ENCODE data around the gene TMEM11.
A peak's percentile ranks its signal among the peaks of the same experiment; 100 is the strongest.

TMEM11 gene

GRCh38 chr17:21177854-21178600, 35.9 kb downstream of the TMEM11 start:
- DNase-seq = no peak

- no peak for DNase-seq
These were observed 36.6 kb downstream of the TMEM11 start for GRCh38 chr17:21177401-21177800.

GRCh38 chr17:21176773-21177395, 37.1 kb downstream of the TMEM11 start:
- no peak for DNase-seq

DNA sequence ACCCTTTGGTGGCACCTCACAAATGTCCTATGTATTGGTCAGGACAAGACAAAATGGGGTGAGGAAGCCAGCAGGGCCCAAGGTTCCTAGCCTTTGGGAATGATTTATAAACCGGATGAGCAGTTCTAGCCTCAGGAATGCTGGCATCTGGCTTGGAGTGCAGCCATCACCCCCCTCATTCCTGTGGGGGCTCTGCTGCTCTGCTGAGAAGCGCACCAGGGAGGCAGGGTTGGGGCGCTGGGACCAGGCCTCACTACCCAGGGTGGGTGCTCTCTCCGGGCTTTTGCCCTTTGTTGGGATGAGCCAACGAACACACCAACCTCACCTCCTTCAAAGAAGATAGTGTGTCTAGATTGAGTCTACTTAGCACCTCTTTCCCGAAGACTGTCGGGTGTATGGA, 39.2 kb downstream of the TMEM11 start:
- DNase-seq = peak; percentile 81

- DNase-seq = no peak
These were observed 39.8 kb downstream of the TMEM11 start for GRCh38 chr17:21174186-21174585.

- no peak for DNase-seq
These were observed 40.4 kb downstream of the TMEM11 start for GRCh38 chr17:21173543-21173942.

DNA sequence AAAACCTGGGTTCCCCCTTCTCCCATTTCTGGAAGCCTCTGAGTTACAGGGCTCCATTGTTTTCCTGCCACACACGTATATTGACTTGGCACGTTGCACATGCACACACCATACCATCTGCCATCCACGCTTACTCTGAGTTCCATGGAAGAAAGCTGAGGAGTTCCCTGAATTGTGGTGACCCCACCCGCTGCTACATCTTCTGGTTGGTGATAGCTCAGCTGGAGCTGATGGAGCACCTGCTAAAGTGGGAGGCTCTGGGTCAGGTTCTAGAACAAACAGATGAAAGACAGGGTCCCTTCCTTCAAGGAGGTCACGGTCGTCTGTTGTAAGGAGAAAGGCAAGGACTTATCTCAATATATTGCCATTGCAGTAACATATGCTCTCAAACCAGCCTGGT, 41.1 kb downstream of the TMEM11 start:
- no peak for DNase-seq

- no peak for DNase-seq
These were observed 41.9 kb downstream of the TMEM11 start for GRCh38 chr17:21171970-21172510.

GRCh38 chr17:21171309-21171922, 42.5 kb downstream of the TMEM11 start:
- no peak for DNase-seq

- peak; percentile 12 for DNase-seq
These were observed 43.2 kb downstream of the TMEM11 start for GRCh38 chr17:21170809-21171208.

DNA sequence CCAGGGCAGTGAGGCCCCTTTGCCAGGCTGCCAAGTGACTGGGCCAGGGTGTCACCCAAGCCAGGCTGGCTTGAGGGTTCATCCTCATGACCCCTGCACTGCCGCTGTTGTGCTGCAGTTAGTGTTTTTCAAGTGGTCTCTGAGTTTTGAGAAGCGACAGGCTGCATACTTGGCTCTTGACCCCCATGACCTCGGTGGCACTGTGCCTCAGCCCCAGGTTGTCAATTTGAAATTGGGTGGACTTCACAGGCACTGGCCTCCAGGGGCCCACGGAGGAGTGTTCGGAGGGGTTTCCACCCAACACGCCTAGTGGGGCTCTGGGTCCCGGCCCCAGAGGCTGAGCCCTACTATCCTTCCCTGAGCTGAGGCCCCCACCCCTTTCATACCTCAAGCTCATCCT, 44.5 kb downstream of the TMEM11 start:
- no peak for DNase-seq

DNA sequence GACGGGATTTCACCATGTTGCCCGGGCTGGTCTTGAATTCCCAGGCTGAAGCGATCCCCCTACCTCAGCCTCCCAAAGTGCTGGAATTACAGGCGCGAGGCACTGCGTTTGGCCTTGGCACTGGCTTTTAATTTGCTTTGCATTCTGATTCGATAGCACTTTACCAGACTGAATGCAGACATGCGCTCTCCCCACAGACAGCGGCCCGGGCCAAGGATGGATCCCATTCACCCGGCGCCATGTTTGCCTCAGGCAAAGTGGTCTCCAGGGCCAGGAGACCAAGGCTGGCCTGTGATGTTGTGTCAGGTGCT, 45.5 kb downstream of the TMEM11 start:
- DNase-seq = no peak

GRCh38 chr17:21167303-21167702, 46.7 kb downstream of the TMEM11 start:
- DNase-seq = no peak

DNA sequence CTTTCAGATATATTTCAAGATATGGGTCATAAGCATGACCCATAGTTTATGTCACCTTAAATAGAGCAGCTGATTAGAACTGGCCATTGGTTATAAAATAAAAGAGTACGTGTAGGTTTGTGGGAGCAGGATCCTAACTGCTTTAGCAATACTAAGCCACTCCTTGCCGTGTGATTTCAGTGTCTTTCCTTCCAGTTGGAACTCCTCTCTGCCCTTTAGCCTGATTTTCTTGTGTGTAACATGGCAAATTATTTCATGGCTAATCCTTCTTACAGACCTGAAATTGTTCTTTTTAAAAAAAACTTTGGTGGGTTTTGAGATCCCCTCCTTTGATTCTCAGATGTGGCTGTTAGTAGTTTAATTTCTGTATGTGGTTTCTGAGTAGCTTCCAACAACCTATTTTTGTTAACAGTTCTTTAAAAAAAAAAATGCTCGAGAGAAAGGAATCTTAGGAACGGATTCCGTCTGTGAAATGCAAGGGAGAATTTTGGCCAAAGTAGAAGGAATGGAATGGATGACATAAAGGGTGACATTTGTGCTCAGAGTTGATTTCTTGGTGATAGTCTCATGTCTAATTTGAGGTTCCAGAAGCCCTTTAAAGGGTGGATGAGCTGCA, 47.3 kb downstream of the TMEM11 start:
- DNase-seq = peak; percentile 63

- no peak for DNase-seq
These were observed 47.9 kb downstream of the TMEM11 start for GRCh38 chr17:21165922-21166594.

- no peak for DNase-seq
These were observed 49.3 kb downstream of the TMEM11 start for GRCh38 chr17:21164620-21165019.

DNA sequence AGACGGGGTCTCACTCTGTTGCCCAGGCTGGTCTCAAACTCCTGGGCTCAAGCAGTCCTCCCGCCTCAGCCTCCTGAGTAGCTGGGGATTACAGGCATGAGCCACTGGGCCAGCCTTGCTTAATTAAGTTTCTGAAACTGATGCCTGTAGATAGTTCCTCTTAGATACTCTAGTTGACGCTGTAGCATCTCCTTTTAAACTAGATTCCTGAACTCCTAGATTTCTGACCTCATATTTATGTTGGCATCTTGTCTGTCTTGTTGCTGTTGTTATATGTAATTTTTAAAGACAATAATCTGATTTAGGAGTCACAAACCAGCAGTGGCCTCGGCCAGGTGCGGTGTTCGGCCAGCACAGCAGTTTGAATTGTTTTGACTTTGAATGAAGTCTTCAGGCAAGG, 49.7 kb downstream of the TMEM11 start:
- no peak for DNase-seq

- DNase-seq = no peak
These were observed 50.9 kb downstream of the TMEM11 start for GRCh38 chr17:21163101-21163500.

GRCh38 chr17:21162394-21162775, 51.6 kb downstream of the TMEM11 start:
- DNase-seq = no peak

DNA sequence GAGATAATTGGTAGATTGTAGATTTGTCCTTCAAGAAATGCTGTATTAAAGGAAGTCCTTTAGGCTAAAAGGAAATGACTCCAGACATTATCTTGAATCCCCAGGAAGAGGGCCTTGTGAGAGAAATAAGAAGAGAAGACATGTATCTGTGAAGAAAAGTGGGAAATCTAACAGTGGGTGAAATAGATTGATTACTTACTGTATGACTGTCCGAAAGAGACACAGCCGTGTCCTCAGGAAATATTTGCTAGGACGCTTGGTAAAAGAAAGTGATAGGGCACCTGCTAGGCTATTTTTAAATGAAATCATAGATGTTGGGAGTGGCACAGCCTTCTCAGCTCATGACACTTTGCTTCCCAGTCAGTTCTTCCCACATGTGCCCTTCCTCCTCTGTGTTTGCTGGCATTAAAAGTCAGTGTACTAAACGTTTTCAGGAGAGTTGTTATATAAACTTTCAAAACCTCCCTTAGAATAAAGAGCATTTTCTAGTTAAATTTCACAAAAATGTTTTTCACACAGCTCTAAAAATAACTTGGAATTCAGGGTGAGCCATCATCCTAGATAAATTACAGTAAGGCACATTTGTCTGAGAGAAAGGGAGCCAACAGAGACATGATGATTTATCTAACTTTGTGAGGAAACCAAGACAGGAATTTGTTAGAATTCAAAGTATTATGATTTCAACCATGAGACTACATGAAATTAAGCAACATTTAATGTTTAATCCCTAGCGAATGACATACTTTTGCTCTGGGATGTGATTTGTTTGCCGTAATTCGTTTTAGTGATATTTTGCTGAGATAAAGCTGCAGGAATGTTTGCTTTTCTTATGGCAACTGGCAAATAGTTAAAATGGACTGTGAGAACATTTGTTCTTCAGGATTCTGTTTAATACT, 52.2 kb downstream of the TMEM11 start:
- DNase-seq = peak; percentile 80

DNA sequence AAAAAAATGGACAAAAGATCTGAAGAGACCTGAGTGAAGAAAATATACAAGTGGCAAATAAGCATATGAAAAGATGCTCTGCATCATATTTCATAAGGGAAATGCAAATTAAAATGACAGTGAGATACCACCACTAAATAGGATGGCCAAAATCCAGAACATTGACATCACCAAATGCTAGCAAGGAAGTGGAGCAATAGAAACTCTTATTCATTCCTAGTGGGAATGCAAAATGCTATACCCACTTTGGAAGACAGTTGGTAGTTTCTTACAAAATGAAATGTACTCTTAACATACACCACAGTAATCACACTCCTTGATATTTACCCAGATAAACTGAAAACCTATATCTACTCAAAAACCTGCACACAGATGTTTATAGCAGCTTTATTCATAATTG, 53.6 kb downstream of the TMEM11 start:
- DNase-seq = no peak
